ENCODE measurements around the gene ATP6V0E1. TPM values are rescaled to one million over a fixed set of nuclear protein-coding genes. Genes with fewer than 3 reads are reported as not detected.

The ATP6V0E1 gene
- total RNA-seq, 4 donors from 2014 or later, result 159 to 342 (median 193) TPM

- no peak for TF ChIP-seq CTCF (IDR thresholded peaks at IDR 0.05; ENCODE audit: low read depth)
These were observed 41.0 kb upstream of the ATP6V0E1 start for GRCh38 chr5:172942556-172942955.

GRCh38 chr5:172943283-172943841 lies 40.2 kb upstream of the ATP6V0E1 start:
- no peak for TF ChIP-seq CTCF (IDR thresholded peaks at IDR 0.05; ENCODE audit: low read depth)

- TF ChIP-seq CTCF (IDR thresholded peaks at IDR 0.05; ENCODE audit: low read depth), result no peak
These were observed 39.7 kb upstream of the ATP6V0E1 start for GRCh38 chr5:172943906-172944305.

GRCh38 chr5:172944741-172945140 lies 38.8 kb upstream of the ATP6V0E1 start:
- no peak for TF ChIP-seq CTCF (IDR thresholded peaks at IDR 0.05; ENCODE audit: low read depth)

GRCh38 chr5:172945151-172945550 lies 38.4 kb upstream of the ATP6V0E1 start:
- TF ChIP-seq CTCF (IDR thresholded peaks at IDR 0.05; ENCODE audit: low read depth), result no peak

GRCh38 chr5:172946146-172946545 lies 37.4 kb upstream of the ATP6V0E1 start:
- no peak for TF ChIP-seq CTCF (IDR thresholded peaks at IDR 0.05; ENCODE audit: low read depth)

- no peak for TF ChIP-seq CTCF (IDR thresholded peaks at IDR 0.05; ENCODE audit: low read depth)
These were observed 34.1 kb upstream of the ATP6V0E1 start for GRCh38 chr5:172949426-172949825.
